ENCODE measurements around the gene NACA2.

DNA sequence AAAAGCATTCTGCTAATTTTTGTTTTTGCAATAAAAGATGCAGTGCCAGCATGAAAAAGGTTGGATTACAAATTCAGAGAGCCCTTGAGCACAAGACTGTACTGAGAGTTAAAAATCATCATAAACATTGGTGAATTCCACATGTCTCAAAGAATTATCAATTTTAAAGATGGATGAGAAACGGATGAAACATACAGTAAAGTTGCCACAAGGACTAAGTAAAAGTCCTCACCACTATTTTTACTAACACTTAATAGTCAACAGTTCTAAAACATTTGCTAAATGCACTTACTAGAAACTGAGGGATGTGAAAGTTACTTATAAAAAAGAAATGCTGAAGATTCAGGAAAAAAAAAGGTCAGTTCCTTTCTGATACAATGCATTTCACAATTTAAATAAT is 25.8 kb upstream of the NACA2 start:
- TF ChIP-seq, protein P1, sequence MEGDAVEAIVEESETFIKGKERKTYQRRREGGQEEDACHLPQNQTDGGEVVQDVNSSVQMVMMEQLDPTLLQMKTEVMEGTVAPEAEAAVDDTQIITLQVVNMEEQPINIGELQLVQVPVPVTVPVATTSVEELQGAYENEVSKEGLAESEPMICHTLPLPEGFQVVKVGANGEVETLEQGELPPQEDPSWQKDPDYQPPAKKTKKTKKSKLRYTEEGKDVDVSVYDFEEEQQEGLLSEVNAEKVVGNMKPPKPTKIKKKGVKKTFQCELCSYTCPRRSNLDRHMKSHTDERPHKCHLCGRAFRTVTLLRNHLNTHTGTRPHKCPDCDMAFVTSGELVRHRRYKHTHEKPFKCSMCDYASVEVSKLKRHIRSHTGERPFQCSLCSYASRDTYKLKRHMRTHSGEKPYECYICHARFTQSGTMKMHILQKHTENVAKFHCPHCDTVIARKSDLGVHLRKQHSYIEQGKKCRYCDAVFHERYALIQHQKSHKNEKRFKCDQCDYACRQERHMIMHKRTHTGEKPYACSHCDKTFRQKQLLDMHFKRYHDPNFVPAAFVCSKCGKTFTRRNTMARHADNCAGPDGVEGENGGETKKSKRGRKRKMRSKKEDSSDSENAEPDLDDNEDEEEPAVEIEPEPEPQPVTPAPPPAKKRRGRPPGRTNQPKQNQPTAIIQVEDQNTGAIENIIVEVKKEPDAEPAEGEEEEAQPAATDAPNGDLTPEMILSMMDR (IDR thresholded peaks at IDR 0.05; ENCODE audit: low read depth, low read length, poor library complexity, severe bottlenecking), result no peak
- no peak for TF ChIP-seq EZH2phosphoT487 (IDR thresholded peaks at IDR 0.05; ENCODE audit: borderline replicate concordance, low read length)
